NAMALWA (cell line): ENCODE data around the gene CAMK1D.
A peak's percentile ranks its signal among the peaks of the same experiment; 100 is the strongest.

Source experiments
- DNase-seq: peaks from one replicate; pipeline ENCODE4 v3.0.0-alpha.2; 2015; ENCODE audit warnings: low spot score

The CAMK1D gene

DNA sequence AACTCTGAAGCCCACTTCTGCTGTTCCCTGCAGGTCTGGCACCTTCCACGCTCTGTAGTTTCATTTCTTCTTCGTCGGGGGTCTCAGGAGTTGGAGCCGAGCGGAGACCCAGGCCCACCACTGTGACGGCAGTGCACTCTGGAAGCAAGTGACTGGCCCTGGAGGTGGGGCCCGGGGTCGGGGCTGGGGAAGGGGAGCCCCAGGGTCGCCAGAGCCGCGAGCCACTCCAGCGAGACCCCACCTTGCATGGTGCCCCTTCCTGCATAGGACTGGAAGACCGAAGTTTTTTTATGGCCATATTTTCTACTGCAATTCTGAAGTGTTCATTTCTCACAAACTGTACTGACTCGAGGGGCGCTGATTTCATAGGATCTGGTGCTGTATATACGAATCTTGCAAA is 479.4 kb downstream of the CAMK1D start:
- no peak for DNase-seq

DNA sequence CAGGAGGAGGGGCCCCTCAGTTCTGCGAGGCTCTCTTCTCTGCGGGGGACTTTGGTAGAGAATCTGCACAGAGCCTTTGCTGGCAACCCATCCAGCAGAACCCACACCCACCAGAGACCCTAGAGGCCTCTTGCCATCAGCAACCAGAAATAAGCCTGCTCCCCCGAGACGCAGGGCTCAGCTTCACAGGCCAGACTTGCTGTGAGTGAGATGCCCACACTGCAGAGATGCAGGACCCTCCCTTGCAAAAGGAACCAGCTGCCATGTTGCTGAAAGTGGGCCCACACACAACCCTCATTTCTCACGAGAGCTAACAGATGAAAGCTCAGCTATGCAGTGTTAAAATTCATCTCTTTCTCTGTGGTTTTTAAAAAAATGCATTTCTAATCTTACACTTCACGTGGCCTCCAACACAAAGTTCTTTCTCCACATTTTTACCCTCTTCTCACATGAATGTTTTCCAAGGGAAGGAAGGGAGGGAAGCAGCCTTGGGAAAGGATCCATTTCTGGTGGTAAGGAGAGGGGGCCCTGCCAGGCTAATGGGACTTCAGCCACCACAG is 480.6 kb downstream of the CAMK1D start:
- DNase-seq = no peak

DNA sequence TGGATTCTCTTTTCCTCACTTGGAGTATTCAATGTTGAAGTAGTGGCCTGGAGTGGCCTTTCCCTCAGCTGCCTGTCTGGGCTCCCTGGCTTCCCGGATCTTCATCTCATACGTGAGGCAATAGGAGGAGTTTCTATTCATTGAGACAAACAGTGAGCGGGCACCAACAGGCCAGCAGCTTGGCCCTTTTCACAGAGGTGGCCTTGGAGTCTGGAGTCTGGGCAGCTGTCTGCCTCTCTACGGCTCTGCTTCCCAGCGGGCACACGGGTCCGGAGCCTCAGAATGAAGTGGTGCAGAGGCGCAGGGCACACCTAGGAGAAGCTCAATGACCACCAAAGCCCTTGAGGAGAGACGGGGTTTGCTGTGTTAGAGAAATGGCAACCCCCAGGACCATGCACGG is 482.7 kb downstream of the CAMK1D start:
- DNase-seq = no peak

DNA sequence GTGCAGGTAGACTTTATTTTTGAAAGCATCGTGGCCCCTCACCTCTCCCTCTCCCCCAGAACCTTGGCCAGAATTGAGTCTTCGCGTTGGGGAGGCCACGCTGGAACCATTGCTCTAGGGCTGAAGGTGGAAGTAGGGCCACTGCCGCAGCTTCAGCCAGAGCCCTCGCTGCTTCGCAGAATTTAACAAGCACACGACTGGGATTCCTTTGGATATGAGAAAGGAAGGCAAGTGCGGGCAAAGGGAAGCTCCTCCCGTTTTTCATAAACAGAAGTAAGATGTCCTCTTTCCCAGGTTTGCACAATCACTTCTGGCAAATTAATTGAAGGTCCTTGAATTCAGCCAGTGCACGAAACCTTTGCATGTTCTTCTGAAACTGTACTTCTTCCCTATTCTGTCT is 484.1 kb downstream of the CAMK1D start:
- no peak for DNase-seq

DNA sequence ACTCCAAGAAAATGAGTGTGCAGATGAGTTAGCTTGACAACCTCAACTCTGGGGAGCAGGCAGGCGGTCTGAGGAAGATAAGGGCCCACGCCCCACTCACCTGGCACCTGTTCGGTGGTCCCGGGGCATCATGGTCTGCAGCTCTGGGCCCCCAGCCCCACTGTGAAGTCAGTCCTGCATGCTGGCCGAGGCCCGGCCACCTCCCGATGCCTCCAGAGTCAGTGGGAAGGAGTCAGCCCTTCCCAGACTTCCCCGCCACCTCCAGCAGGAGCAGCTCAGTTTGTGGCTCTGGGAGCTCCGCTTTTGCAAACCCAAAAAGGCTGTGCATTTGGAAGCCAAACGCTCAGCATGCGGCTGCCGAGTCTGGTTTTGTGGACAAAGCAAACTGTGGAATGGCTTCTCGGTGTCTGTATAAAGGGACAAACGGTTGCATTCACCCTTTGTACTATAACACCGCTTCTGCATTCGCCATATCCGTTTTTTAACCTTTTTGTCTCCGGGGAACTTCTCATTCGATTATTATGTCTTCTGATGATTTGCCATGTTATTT is 484.8 kb downstream of the CAMK1D start:
- DNase-seq = no peak

DNA sequence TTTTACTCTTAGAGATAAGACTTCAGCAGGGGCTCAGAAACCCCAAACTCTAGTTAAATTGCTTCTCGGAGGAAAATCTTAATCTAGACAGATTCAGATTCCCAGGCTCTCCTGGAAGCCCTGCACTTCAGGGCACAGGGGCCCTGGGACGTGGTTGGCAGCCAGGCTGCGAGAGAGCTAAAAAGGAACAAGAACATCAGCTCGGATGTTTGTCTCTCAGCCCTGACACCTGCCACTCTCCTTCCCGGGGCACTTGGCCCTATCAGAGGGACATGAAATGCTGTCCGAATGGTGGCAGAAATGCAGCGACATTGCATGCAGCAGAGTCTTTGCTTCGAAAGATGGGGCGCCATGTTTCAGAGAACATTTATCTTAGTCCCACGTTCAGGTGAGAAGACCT is 485.4 kb downstream of the CAMK1D start:
- DNase-seq = no peak

DNA sequence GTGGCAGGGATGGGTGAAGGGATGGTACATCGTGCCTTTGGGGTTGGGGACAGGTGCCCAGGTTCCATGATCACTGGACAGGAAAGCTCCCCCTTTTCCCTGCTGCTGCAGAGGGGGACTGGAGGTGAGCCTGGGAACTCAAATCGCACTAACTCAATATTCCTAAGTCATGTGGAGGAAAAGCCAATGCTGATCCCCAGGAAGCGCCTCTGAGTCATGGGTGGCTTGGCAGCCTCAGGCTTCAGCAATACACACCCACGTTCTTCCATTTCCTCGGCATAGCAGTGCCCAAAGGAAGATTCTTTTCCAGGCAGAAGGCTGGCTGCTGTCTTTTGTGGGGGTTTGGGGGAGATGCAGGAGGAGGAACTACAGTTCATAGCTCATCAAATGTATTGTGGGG is 486.4 kb downstream of the CAMK1D start:
- no peak for DNase-seq

DNA sequence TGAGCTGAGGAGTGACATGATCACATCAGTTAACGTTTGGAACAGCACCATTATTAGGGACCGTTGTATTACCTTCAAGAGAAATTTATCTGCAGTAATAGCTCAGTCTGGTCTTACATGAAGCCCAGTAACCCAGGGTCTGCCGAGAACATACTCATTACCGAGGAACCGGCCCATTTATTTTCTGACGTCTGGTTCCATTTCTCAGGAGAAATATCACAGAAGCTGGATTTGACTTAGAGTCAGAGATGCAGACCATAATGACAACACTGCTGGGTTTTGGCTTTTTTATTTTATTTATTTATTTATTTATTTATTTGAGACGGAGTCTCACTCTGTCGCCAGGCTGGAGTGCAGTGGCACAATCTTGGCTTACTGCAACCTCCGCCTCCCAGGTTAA is 489.0 kb downstream of the CAMK1D start:
- DNase-seq = no peak

DNA sequence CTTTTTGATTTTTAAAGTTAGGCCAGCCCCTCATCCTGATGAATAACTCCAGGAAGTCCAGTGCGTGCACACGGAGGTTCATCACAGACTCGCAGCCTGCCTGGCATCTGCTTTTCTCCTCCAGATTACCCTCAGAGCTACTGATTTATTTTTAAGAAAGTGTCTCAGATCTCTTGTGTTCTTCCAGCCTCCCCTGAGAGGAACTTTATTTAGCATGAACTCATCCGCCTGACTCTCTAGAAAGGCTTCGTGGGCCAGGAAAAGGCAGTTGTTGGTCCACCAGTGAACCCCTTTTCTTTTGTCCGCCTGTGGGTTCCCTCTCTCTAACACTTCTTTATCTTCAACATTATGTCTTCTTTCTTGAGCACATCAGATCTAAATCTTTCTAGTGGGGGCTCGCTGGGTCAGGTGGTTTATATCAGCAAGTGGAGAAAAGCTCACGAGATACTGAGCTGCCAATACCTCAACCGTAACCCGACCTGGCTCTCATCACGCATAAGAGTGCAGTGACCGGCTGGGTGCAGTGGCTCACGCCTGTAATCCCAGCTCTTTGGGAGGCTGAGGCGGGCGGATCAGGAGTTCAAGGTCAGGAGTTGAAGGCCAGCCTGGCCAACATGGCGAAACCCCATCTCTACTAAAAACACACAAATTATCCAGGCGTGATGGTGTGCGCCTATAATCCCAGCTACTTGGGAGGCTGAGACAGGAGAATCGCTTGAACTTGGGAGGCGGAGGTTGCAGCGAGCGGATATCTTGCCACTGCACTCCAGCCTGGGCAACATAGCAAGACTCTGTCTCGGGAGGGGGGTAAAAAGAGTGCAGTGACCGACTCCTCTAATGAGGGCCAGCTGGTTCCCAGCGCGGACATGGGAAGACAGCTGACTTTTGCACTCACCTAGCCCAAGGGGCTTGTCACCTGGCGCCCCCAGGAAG is 489.9 kb downstream of the CAMK1D start:
- DNase-seq = no peak

DNA sequence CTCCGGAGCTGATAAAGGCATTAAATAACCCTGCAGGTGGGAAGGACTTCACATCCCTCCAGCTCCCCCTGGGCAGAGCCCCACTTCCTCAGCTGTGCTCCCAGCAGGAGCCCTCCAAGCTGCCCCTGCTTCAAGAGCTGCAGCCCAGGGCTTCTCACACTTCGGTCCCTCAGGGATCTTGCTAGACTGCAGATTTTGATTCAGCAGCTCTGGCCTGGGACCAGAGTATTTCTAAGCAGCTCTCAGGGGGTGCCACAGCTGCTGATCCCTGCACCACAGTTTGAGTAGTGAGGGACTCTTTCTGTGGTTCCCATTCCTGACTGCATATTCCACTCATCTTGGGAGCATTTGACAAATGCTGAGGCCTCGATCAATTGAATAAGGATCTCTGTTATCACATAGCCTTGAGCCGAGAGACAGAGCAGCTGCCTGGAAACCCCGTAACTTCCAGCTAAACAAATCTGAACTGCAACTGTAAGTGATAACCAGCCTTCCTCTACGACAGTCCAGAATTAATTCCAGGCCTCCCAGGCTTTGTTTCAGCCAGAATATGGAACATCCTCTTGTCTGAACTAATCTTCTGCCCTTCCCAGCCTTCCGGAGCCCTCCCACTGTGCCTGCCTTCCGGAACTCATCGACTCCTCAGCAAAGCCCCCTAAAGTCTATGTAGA is 490.7 kb downstream of the CAMK1D start:
- no peak for DNase-seq

DNA sequence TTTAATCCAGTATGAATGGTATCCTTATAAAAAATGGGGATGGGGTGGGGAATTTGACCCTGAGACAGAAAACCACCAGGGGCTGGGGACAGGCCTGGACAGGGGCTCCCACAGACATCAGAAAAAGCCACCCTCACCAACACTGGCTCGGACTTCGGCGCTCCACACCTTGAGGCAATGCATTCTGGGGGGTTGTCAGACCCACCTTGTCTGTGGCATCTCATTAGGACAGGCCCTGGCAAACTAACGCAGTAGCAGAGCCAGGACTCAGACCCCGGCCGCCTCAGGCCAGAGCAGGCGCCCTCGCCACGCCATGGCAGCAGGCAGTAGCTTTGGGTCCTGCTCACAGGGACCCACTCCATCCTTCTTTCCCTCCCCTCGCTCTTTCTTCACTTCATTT is 492.1 kb downstream of the CAMK1D start:
- DNase-seq = no peak

DNA sequence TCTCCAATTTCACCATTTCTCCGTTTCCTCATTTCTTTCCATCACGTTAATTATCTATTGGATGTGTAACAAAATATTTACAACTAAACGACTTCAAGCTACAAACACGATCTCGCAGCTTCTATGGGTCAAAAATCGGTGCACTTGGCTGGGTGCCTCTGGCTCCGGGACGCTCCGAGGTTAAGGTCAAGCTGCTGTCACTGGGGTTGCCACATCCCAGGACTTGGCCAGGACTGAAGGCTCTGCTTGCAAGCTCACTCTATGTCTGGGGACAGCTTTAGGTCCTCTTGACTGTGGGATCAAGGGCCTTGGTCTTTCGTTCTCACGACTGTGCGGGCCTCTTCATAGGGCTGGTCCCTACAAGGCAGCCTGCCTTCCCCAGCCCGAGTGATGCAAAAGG is 492.5 kb downstream of the CAMK1D start:
- DNase-seq = no peak

DNA sequence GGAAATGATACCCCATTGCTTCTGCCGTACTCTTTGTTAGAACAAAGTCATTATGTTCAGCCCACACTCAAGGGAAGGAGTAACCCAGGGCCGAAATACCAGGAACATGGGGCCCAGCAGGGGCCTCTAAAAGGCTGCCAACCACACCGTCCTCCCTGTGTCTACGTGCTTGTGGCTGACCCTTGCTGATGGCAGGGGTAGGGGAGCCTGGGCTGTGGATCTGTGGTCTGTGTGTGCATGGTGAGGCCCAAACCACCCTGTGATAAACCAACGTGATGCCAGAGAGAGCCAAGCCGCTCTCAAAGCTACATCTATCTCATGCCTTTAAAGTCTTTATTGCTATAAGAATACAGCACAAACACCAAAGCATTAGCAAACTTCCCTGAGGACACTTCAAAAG is 493.0 kb downstream of the CAMK1D start:
- DNase-seq = no peak

DNA sequence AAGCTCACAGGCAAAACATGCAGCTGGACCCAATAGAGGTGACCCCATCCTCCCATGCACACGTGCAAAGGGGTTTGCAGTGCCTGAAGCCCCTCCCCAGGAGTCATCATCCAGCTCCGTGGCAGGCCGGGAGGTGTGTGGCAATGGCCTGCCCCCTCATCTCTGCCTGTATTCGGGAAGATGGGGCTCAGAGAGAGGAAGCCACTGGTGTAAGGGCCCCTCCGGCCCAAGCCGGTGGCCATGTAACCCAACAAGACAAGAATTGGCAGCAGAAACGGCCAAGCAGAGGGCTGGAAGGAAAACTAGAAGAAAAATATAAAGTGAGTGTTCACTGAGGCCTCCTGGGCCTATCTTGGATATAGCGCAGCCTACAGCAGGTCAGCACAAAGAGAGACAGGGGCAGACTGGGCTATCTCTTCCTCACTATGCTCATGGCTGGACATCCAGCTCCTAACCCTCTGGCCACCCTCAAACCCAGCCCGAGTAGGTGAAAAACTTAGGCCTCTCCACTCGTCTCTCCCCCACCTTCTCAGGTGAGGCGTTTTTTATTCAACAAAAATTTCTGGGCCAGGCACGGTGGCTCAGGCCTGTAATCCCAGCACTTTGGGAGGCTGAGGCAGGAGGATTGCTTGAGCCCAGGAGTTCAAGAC is 494.1 kb downstream of the CAMK1D start:
- DNase-seq = no peak

DNA sequence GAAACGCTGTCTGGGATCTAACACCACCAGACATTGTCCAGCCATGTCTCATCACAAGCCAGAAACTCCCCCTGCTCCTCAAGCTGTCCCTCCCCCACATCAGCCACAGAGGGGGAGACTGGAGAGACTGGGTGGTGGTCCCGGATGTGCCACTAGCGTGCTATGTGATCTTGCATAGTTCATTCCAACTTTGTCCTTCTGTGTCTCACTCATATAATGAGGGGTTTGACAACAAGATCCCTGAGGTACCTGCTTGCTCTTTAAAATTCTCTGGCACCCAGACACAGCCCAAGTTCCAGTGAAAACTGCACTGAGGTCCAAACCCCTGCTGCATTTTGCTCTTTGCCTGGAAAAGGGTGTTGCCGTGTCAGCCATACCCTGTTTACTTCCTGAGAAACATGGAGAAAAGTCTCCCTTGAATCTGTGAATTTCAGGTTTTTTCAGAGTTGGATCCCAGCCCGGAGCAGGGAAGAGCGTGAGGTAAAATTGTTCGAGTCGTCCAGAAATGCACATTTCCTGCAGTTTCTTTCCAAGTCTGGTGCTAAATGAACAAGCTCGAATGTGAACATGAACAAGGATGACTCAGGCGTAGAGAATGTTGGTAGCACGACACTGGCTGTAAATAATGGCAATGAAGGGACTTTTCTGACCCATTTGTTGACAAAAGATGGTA is 495.6 kb downstream of the CAMK1D start:
- no peak for DNase-seq

DNA sequence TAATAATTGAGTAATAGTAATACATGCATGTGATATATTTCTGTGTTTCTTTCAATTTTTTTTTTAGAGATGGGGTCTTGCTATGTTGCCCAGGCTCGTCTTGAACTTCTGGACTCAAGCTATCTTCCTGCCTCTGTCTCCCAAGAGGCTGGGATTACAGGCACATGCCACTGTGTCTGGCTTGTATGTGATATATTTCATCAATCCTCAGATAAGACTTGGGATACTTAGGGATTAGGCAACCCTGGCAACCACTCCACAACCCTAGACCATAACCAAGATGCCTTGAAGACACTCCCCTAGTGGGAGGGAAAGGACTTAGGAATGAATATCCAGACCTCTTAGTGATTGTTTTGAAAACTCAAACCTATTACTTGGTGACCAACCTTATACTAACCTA is 497.4 kb downstream of the CAMK1D start:
- no peak for DNase-seq

DNA sequence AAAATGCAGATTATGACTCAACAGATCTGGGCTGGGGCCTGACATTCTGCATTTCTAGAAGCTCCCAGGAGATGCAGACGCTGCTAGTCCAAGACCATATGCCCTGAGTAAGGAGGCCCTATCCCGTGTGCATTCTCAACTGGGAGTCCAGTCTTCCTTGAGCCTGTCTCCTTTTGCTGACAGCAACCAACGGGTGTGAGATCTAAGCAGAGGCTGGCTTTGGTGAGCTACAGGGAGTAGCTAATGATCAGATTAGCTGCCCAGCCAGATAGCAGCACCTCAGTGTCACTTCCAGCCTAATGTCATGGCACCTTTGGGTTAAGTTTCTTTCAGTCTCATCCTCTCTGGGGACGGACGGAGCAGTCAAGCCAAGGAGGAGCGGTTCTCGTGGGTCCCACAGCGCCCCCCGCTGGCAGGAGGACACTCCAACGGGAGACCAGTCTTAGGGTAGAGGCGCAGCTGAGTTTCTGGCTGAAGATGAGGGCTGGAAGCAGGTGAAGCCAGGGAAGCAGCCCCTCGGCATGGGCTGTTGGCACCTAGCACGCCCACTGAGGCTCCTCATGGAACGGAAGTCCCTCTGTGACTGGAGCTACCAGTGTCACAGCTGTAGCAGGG is 498.1 kb downstream of the CAMK1D start:
- peak; percentile 61 for DNase-seq

DNA sequence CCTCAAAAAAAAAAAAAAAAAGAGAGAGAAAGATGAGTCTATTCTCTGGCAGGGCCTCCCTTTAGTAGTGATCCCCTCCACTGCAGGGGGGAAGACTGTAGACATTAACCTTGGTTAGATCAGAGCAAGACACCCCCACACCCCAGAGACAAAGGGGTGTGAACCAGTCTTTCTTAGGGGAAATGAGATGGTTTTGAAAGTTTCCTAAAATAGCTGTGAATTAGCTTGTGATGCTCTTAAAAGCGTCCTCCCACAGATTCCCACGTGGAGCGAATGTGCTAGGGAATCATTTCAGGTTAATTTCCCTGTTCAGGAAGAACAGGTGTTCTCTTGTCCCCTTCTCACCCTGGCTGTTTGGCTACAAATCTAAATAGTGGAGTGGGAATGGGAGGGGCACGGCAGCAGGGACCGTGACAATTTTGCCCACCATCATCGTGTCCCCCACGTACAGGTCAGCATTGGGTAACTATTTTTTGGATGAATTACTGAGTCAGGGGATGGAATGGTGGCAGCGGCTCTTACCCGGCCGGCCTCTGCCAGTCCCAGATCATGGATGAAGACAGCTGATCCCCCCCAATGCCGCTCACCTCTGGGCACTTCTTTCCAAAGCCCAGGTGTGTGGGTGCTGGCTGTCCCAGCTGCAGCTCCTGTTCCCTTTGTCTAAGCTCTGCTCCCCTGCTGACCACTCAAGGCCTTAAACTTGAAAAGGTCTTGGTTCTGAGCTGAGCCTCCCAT is 499.3 kb downstream of the CAMK1D start:
- DNase-seq = no peak

DNA sequence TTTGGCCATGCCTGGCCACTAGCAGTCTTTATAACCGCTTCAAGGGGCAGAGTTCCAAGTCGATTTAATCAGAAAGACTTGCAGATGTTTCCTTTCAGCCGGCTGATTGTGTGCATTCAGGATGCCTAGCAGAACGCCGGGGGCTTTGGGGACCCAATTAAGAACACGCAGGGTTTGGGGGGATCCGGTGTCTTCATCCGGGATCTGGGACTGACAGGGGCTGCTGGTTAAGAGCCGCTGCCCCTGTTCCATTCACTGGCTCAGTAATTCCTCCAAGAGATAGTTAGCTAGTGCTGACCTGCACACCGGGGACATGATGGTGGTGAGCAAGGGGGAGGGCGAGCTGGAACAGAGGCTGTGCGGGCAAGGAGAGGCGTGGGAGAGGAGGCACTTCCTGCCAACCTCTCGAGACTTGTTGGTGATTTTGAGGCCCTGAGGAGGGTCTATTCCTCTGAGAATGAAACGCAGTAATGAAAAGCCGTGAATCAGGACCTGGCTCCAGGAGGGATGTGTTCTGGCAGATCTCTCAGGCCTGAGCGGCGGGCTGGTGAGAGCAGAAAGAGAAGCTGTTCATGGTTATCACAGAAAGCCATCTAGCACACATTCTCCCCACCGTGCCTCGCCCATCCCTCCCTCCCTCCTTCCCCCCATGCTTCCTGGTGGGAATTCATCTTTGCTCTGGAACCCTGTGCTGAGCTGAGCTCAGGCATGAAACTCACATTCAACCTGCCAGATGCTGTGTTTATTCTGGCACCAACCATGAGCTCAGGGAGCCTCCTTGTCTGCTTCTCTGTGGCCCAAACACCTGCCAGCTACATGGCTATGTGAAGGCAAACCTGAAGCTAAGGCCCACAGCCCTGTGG is 500.2 kb downstream of the CAMK1D start:
- DNase-seq = no peak

DNA sequence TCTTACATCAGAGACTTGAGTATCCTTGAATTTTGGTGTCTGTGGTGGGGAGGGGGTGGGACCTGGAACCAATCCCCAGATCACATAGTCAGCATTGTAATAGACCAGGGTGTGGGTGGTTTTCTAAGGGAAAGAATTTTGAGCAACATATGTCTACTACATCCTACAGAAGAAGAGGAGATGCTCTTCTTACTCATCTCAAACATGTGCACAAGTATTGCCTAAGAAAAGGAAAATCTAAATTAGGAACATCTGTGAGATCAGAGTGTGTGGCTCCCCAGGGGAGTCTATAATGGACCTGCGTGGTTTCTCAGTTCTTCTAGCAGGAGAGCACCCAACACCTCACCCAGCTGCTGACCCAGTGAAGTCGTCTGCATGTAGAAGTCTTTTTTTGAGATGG is 503.3 kb downstream of the CAMK1D start:
- DNase-seq = no peak
